Gastroesophageal sphincter (tissue), 3 donors: ENCODE measurements around the gene RNF224.

Source experiments
- POLR2A ChIP-seq, 2 donors: fragments of 450-650 bp; IDR thresholded peaks; one replicate each; pipeline ENCODE4 v1.6.1; 2017; ENCODE audit warnings: antibody characterized with exemption in 2 of 2, mild to moderate bottlenecking in 2 of 2, moderate library complexity in 1 of 2
- TF ChIP-seq, protein P1 (sequence below), 4 experiments: fragments of 200-600 bp in 2 of 4; fragments of 450-650 bp in 2 of 4; sonication (generic) in 1 of 4; IDR thresholded peaks; one replicate each; pipeline ENCODE4 v1.5.1; 2017 to 2019; ENCODE audit warnings: antibody characterized with exemption in 4 of 4, mild to moderate bottlenecking in 2 of 4, moderate library complexity in 2 of 4

DNA sequence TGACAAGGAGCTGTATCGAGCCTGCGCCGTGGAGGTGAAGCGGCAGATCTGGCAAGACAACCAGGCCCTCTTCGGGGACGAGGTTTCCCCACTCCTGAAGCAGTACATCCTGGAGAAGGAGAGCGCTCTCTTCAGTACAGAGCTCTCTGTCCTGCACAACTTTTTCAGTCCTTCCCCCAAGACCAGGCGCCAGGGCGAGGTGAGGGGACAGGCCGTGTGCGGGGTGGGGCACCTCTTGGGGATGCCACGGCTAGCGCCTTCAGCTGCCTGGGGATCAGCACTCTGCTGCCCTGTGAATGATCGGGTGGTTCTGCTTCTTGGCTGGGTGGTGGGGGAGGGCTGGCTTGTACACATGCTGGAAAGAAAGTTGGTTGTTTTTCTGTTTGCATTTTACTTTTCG is 29.6 kb downstream of the RNF224 start:
- TF ChIP-seq, protein P1, sequence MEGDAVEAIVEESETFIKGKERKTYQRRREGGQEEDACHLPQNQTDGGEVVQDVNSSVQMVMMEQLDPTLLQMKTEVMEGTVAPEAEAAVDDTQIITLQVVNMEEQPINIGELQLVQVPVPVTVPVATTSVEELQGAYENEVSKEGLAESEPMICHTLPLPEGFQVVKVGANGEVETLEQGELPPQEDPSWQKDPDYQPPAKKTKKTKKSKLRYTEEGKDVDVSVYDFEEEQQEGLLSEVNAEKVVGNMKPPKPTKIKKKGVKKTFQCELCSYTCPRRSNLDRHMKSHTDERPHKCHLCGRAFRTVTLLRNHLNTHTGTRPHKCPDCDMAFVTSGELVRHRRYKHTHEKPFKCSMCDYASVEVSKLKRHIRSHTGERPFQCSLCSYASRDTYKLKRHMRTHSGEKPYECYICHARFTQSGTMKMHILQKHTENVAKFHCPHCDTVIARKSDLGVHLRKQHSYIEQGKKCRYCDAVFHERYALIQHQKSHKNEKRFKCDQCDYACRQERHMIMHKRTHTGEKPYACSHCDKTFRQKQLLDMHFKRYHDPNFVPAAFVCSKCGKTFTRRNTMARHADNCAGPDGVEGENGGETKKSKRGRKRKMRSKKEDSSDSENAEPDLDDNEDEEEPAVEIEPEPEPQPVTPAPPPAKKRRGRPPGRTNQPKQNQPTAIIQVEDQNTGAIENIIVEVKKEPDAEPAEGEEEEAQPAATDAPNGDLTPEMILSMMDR (IDR thresholded peaks at IDR 0.05) = no peak
- TF ChIP-seq POLR2A (IDR thresholded peaks at IDR 0.05) = no peak
